Muscle of leg (tissue), 16 donors: ENCODE data around the gene TXNRD3. TPM values are rescaled to one million over a fixed set of nuclear protein-coding genes. Genes with fewer than 3 reads are reported as not detected.

ENCODE experiments used
- DNase-seq: peaks from one replicate; pipeline ENCODE4 v3.0.0; 2013
- H3K27ac ChIP-seq: one replicate; pipeline ENCODE4 v1.5.1; 2013; ENCODE audit warnings: mild to moderate bottlenecking, low read length, control low read depth
- H3K27me3 ChIP-seq: one replicate; pipeline ENCODE4 v1.6.1; 2013; ENCODE audit warnings: low read length; ENCODE audit not compliant: control insufficient read depth, insufficient read depth
- H3K36me3 ChIP-seq: one replicate; pipeline ENCODE4 v1.6.1; 2013; ENCODE audit warnings: low read length; ENCODE audit not compliant: control insufficient read depth, insufficient read depth
- H3K4me1 ChIP-seq: one replicate; pipeline ENCODE4 v1.6.1; 2013; ENCODE audit warnings: low read length; ENCODE audit not compliant: control insufficient read depth, insufficient read depth
- H3K4me3 ChIP-seq: one replicate; pipeline ENCODE4 v1.5.1; 2013; ENCODE audit warnings: low read length, control low read depth
- H3K9me3 ChIP-seq: replicated peaks from 2 replicates; pipeline ENCODE4 v1.6.1; 2013; ENCODE audit warnings: low read depth, low read length; ENCODE audit not compliant: control insufficient read depth
- WGBS: methylation state at CpG from one replicate; pipeline ENCODE4 v1.1.5; 2013; ENCODE audit warnings: missing lambda C conversion rate; ENCODE audit not compliant: insufficient coverage; 5-methylcytosine and 5-hydroxymethylcytosine counted together
- long read RNA-seq, 11 donors: transcript quantifications; one replicate each; lab custom pipeline, GENCODE V29; 2026
- polyA plus RNA-seq, 8 donors: library from polyadenylated mRNA; unstranded; fragments of 120-200 nt; gene quantifications; one replicate each; pipeline versions ENCODE4 v1.2.1 to v1.2.3, GENCODE V29; 2013; ENCODE audit warnings: inconsistent platforms in 1 of 8, low replicate concordance in 1 of 8; ENCODE audit not compliant: insufficient read length in 8 of 8, insufficient read depth in 1 of 8
- total RNA-seq: library from RNA; stranded (reverse); fragments of 120-200 nt; gene quantifications from one replicate; pipeline ENCODE4 v1.2.4, GENCODE V29; 2013

TXNRD3 gene
- total RNA-seq: 12.9 TPM
- 10 to 100 TPM in 2 of 8 donors, 1 to 10 TPM in 6; 7.8 to 11.1 (median 9.5) TPM for polyA plus RNA-seq
- long read RNA-seq, donor 1, partial matches to known transcripts: 0 of 1 reads
- long read RNA-seq, donor 1, other reads (novel, unspliced or antisense): 0 of 1 reads
- long read RNA-seq, donor 2: 0 reads
- long read RNA-seq, donor 3: 0 reads
- long read RNA-seq, donor 4, partial matches to known transcripts: 0 of 2 reads
- long read RNA-seq, donor 4, other reads (novel, unspliced or antisense): 0 of 2 reads
- long read RNA-seq, donor 5, partial matches to known transcripts: 0 of 2 reads
- long read RNA-seq, donor 5, other reads (novel, unspliced or antisense): 0 of 2 reads
- long read RNA-seq, donor 6, partial matches to known transcripts: 0 of 2 reads
- long read RNA-seq, donor 6, other reads (novel, unspliced or antisense): 0 of 2 reads
- long read RNA-seq, donor 7, partial matches to known transcripts: 0 of 1 reads
- long read RNA-seq, donor 7, other reads (novel, unspliced or antisense): 0 of 1 reads
- long read RNA-seq, donor 8, partial matches to known transcripts: 0 of 1 reads
- long read RNA-seq, donor 8, other reads (novel, unspliced or antisense): 0 of 1 reads
- long read RNA-seq, donor 9, partial matches to known transcripts: 0 of 2 reads
- long read RNA-seq, donor 9, other reads (novel, unspliced or antisense): 0 of 2 reads
- long read RNA-seq, donor 10, partial matches to known transcripts: 0 of 2 reads
- long read RNA-seq, donor 10, other reads (novel, unspliced or antisense): 0 of 2 reads
- long read RNA-seq, donor 11, partial matches to known transcripts: 0 of 1 reads
- long read RNA-seq, donor 11, other reads (novel, unspliced or antisense): 0 of 1 reads

- Histone ChIP-seq H3K27me3 (peaks cover 8% of the 10 kb centered on the region), H3K27ac (no peak within 1 kb of the TSS), H3K4me3 (peak within 1 kb of the TSS; percentile 43), H3K36me3 (peaks cover 3% of the 10 kb centered on the region), H3K9me3 (peaks cover 2% of the 10 kb centered on the region), H3K4me1 (no peaks in the 10 kb centered on the region)
- under 1% methylated on average over 96 of the region's 102 CpGs for WGBS
- peak; percentile 83 for DNase-seq
Observed at GRCh38 chr3:126654571-126655383, at the start of gene TXNRD3. TSS of gene TXNRD3 (minus strand) at chr3:126655124.

- peak within 1 kb of the TSS; percentile 65 for H3K4me3 ChIP-seq
- peaks cover 12% of the 10 kb centered on the region for H3K4me1 ChIP-seq
- H3K9me3 ChIP-seq: peaks cover 3% of the 10 kb centered on the region
- 3% methylated on average over 69 of the region's 69 CpGs for WGBS
- peak; percentile 97 for DNase-seq
- H3K27me3 ChIP-seq: peaks cover 6% of the 10 kb centered on the region
- H3K27ac ChIP-seq: no peak within 1 kb of the TSS
- no peaks in the 10 kb centered on the region for H3K36me3 ChIP-seq
Observed at GRCh38 chr3:126703512-126704493, 48.9 kb upstream of the TXNRD3 start, which contains the start of gene CHCHD6. TSS of gene CHCHD6 (plus strand) at chr3:126704240. CDS start at chr3:126704313, 73 bp downstream.

- no peak overlapping the region for H3K4me3 ChIP-seq
- no peak overlapping the region for H3K27ac ChIP-seq
- DNase-seq: no peak
- H3K27me3 ChIP-seq: peaks cover 10% of the 10 kb centered on the region
- H3K9me3 ChIP-seq: peaks cover 3% of the 10 kb centered on the region
- no peaks in the 10 kb centered on the region for H3K36me3 ChIP-seq
- H3K4me1 ChIP-seq: peaks cover 5% of the 10 kb centered on the region
- whole genome bisulfite sequencing: 41% methylated on average over 3 of the region's 7 CpGs
Observed at GRCh38 chr3:126699011-126699410, 44.1 kb upstream of the TXNRD3 start.

GRCh38 chr3:126696701-126697267 is 41.9 kb upstream of the TXNRD3 start:
- Histone ChIP-seq H3K4me3 (no peak overlapping the region), H3K9me3 (peaks cover 3% of the 10 kb centered on the region), H3K27ac (no peak overlapping the region), H3K4me1 (no peaks in the 10 kb centered on the region), H3K27me3 (peaks cover 16% of the 10 kb centered on the region), H3K36me3 (no peaks in the 10 kb centered on the region)
- 66% methylated on average over 4 of the region's 5 CpGs for WGBS
- DNase-seq: no peak

- H3K9me3 ChIP-seq: no peaks in the 10 kb centered on the region
- WGBS: no CpG with 5 or more reads among the region's 3 CpGs
- peaks cover 12% of the 10 kb centered on the region for H3K27me3 ChIP-seq
- no peaks in the 10 kb centered on the region for H3K4me1 ChIP-seq
- no peak for DNase-seq
- no peak overlapping the region for H3K4me3 ChIP-seq
- no peaks in the 10 kb centered on the region for H3K36me3 ChIP-seq
- H3K27ac ChIP-seq: no peak overlapping the region
Observed at GRCh38 chr3:126693921-126694320, 39.0 kb upstream of the TXNRD3 start.

- Histone ChIP-seq H3K4me3 (no peak overlapping the region), H3K9me3 (no peaks in the 10 kb centered on the region), H3K36me3 (no peaks in the 10 kb centered on the region), H3K27ac (no peak overlapping the region), H3K27me3 (peaks cover 10% of the 10 kb centered on the region), H3K4me1 (no peaks in the 10 kb centered on the region)
- 53% methylated on average over 3 of the region's 5 CpGs for WGBS
- DNase-seq: no peak
Observed at GRCh38 chr3:126692858-126693257, 37.9 kb upstream of the TXNRD3 start.

- H3K4me1 ChIP-seq: no peaks in the 10 kb centered on the region
- H3K4me3 ChIP-seq: no peak overlapping the region
- DNase-seq: no peak
- no peak overlapping the region for H3K27ac ChIP-seq
- H3K27me3 ChIP-seq: peaks cover 10% of the 10 kb centered on the region
- no peaks in the 10 kb centered on the region for H3K9me3 ChIP-seq
- WGBS: 40% methylated on average over 1 of the region's 4 CpGs
- H3K36me3 ChIP-seq: no peaks in the 10 kb centered on the region
Observed at GRCh38 chr3:126691765-126692164, 36.8 kb upstream of the TXNRD3 start.

- Histone ChIP-seq H3K27me3 (peaks cover 3% of the 10 kb centered on the region), H3K4me1 (peaks cover 15% of the 10 kb centered on the region), H3K27ac (no peak overlapping the region), H3K9me3 (no peaks in the 10 kb centered on the region), H3K4me3 (no peak overlapping the region), H3K36me3 (no peaks in the 10 kb centered on the region)
- WGBS: 25% methylated on average over 1 of the region's 2 CpGs
- DNase-seq: no peak
Observed at GRCh38 chr3:126685493-126685892, 30.6 kb upstream of the TXNRD3 start.

- Histone ChIP-seq H3K27me3 (peaks cover 4% of the 10 kb centered on the region), H3K27ac (no peak overlapping the region), H3K36me3 (no peaks in the 10 kb centered on the region), H3K4me1 (peaks cover 15% of the 10 kb centered on the region), H3K4me3 (no peak overlapping the region), H3K9me3 (no peaks in the 10 kb centered on the region)
- DNase-seq: no peak
- 56% methylated on average over 3 of the region's 3 CpGs for WGBS
Observed at GRCh38 chr3:126685021-126685420, 30.1 kb upstream of the TXNRD3 start.
